Peyer's patch (tissue), 4 donors: ENCODE results near the gene ZNF608. TPM values are rescaled to one million over a fixed set of nuclear protein-coding genes. Genes with fewer than 3 reads are reported as not detected.

Experiments used
- DNase-seq, 3 donors: peaks; one replicate each; pipeline ENCODE4 v3.0.0-alpha.2; 2017 to 2019
- H3K27ac ChIP-seq, 4 donors: fragments of 200-600 bp; sonication (generic); one replicate each; pipeline ENCODE4 v1.5.1; 2016 to 2019
- H3K27me3 ChIP-seq, 2 donors: fragments of 200-600 bp; sonication (generic); one replicate each; pipeline ENCODE4 v1.5.1; 2019
- H3K36me3 ChIP-seq, 3 donors: fragments of 200-600 bp; sonication (generic); one replicate each; pipeline ENCODE4 v1.5.1; 2016 to 2019
- H3K4me1 ChIP-seq, 4 donors: fragments of 200-600 bp; sonication (generic); one replicate each; pipeline ENCODE4 v1.5.1; 2016 to 2019
- H3K4me3 ChIP-seq, 4 donors: fragments of 200-600 bp; sonication (generic); 1 replicate in 3 of 4; 2 replicates in 1 of 4; pipeline ENCODE4 v1.5.1; 2016 to 2019; ENCODE audit warnings: mild to moderate bottlenecking in 1 of 4
- H3K9me3 ChIP-seq, 4 donors: fragments of 200-600 bp; sonication (generic); one replicate each; pipeline ENCODE4 v1.5.1; 2016 to 2019; ENCODE audit warnings: mild to moderate bottlenecking in 1 of 4
- POLR2A ChIP-seq, 2 donors: fragments of 450-650 bp; IDR thresholded peaks; one replicate each; pipeline ENCODE4 v1.5.1; 2017; ENCODE audit warnings: antibody characterized with exemption in 2 of 2, mild to moderate bottlenecking in 2 of 2, moderate library complexity in 2 of 2
- total RNA-seq, 4 donors: library from RNA; depleted of rRNA; stranded (reverse); fragments of >200 nt; gene quantifications; one replicate each; pipeline ENCODE4 v1.1.0, GENCODE V29; 2016
- TF ChIP-seq, protein P1 (sequence below), 6 experiments: fragments of 450-650 bp in 4 of 6; fragments of 200-600 bp in 2 of 6; sonication (generic) in 1 of 6; IDR thresholded peaks; one replicate each; pipeline ENCODE4 v1.5.1; 2017 to 2019; ENCODE audit warnings: antibody characterized with exemption in 6 of 6, mild to moderate bottlenecking in 3 of 6, moderate library complexity in 1 of 6

Gene ZNF608
- total RNA-seq, 4 donors from 2014 or later: 19.8 to 85.8 (median 35.3) TPM

GRCh38 chr5:124773315-124774311 is 27.2 kb upstream of the ZNF608 start:
- H3K27ac ChIP-seq: no peak overlapping the region
- H3K36me3 ChIP-seq: no peaks in the 10 kb centered on the region
- H3K27me3 ChIP-seq: no peaks in the 10 kb centered on the region
- no peak overlapping the region for H3K4me3 ChIP-seq
- H3K9me3 ChIP-seq: no peaks in the 10 kb centered on the region
- DNase-seq: no peak
- TF ChIP-seq, protein P1, sequence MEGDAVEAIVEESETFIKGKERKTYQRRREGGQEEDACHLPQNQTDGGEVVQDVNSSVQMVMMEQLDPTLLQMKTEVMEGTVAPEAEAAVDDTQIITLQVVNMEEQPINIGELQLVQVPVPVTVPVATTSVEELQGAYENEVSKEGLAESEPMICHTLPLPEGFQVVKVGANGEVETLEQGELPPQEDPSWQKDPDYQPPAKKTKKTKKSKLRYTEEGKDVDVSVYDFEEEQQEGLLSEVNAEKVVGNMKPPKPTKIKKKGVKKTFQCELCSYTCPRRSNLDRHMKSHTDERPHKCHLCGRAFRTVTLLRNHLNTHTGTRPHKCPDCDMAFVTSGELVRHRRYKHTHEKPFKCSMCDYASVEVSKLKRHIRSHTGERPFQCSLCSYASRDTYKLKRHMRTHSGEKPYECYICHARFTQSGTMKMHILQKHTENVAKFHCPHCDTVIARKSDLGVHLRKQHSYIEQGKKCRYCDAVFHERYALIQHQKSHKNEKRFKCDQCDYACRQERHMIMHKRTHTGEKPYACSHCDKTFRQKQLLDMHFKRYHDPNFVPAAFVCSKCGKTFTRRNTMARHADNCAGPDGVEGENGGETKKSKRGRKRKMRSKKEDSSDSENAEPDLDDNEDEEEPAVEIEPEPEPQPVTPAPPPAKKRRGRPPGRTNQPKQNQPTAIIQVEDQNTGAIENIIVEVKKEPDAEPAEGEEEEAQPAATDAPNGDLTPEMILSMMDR (IDR thresholded peaks at IDR 0.05): no peak
- no peak for TF ChIP-seq POLR2A (IDR thresholded peaks at IDR 0.05)
- no peaks in the 10 kb centered on the region for H3K4me1 ChIP-seq

- no peaks in the 10 kb centered on the region for H3K9me3 ChIP-seq
- TF ChIP-seq, protein P1 (IDR thresholded peaks at IDR 0.05): no peak
- H3K36me3 ChIP-seq: no peaks in the 10 kb centered on the region
- no peak overlapping the region for H3K4me3 ChIP-seq
- no peaks in the 10 kb centered on the region for H3K27me3 ChIP-seq
- no peak overlapping the region for H3K27ac ChIP-seq
- H3K4me1 ChIP-seq: no peaks in the 10 kb centered on the region
- DNase-seq: no peak
Measured at GRCh38 chr5:124772457-124773200, 26.2 kb upstream of the ZNF608 start.

DNA sequence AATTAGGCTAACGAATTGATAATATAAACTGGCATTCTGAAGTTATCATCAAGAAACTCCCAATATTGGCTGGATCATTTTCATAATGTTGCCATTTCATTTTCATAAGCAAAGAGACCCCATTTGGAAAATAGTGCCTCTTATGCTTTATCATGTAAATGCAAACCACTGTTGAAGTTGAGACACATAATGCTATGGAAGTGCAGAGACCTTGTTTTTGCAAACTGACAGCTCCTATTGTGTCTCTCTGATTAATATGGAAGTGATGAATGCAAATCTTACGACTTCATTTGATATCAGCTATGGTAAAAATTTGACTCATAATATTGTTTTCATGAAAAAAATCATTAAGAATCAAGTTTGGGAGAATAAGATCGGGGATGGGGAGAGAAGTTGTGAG is 25.3 kb upstream of the ZNF608 start:
- Histone ChIP-seq H3K9me3 (no peaks in the 10 kb centered on the region), H3K4me1 (no peaks in the 10 kb centered on the region), H3K36me3 (no peaks in the 10 kb centered on the region), H3K27ac (no peak overlapping the region), H3K4me3 (no peak overlapping the region), H3K27me3 (no peaks in the 10 kb centered on the region)
- TF ChIP-seq POLR2A (IDR thresholded peaks at IDR 0.05): no peak
- TF ChIP-seq, protein P1 (IDR thresholded peaks at IDR 0.05): no peak
- no peak for DNase-seq

- Histone ChIP-seq H3K9me3 (no peaks in the 10 kb centered on the region), H3K4me3 (no peak overlapping the region), H3K36me3 (no peaks in the 10 kb centered on the region), H3K27ac (no peak overlapping the region), H3K27me3 (no peaks in the 10 kb centered on the region), H3K4me1 (no peaks in the 10 kb centered on the region)
- DNase-seq: no peak
- no peak for TF ChIP-seq POLR2A (IDR thresholded peaks at IDR 0.05)
- TF ChIP-seq, protein P1 (IDR thresholded peaks at IDR 0.05): no peak
Measured at GRCh38 chr5:124764992-124765611, 18.7 kb upstream of the ZNF608 start.

- Histone ChIP-seq H3K27ac (no peak overlapping the region), H3K9me3 (no peaks in the 10 kb centered on the region), H3K27me3 (no peaks in the 10 kb centered on the region), H3K4me3 (no peak overlapping the region), H3K4me1 (no peaks in the 10 kb centered on the region), H3K36me3 (no peaks in the 10 kb centered on the region)
- TF ChIP-seq, protein P1 (IDR thresholded peaks at IDR 0.05): no peak
- TF ChIP-seq POLR2A (IDR thresholded peaks at IDR 0.05): no peak
- DNase-seq: no peak
Measured at GRCh38 chr5:124764585-124764984, 18.1 kb upstream of the ZNF608 start.
